GM23338 (cell line): ENCODE data around the gene ARAP1.

Source experiments
- CREB1 ChIP-seq: fragments of 250-450 bp; sonication (Bioruptor Pico); IDR thresholded peaks from 2 replicates; pipeline ENCODE4 v1.5.0; 2020; ENCODE audit warnings: low read depth, mild to moderate bottlenecking, moderate library complexity
- CTCF ChIP-seq, 2 experiments: fragments of 200-600 bp in 1 of 2; sonication (generic) in 1 of 2; conservative IDR thresholded peaks; 2 replicates each; pipeline versions ENCODE4 v1.5.1 to v1.6.1; 2016 to 2017; ENCODE audit warnings: antibody characterized with exemption in 2 of 2, low read depth in 2 of 2, mild to moderate bottlenecking in 2 of 2, moderate library complexity in 1 of 2
- EZH2 ChIP-seq: fragments of 200-600 bp; sonication (generic); IDR thresholded peaks from one replicate; pipeline ENCODE4 v1.8.0; 2017; ENCODE audit warnings: antibody characterized with exemption, mild to moderate bottlenecking, low read depth; ENCODE audit not compliant: unreplicated experiment
- EZH2phosphoT487 ChIP-seq: fragments of 200-600 bp; sonication (generic); IDR thresholded peaks from one replicate; pipeline ENCODE4 v1.8.1; 2018; ENCODE audit warnings: antibody characterized with exemption; ENCODE audit not compliant: unreplicated experiment

DNA sequence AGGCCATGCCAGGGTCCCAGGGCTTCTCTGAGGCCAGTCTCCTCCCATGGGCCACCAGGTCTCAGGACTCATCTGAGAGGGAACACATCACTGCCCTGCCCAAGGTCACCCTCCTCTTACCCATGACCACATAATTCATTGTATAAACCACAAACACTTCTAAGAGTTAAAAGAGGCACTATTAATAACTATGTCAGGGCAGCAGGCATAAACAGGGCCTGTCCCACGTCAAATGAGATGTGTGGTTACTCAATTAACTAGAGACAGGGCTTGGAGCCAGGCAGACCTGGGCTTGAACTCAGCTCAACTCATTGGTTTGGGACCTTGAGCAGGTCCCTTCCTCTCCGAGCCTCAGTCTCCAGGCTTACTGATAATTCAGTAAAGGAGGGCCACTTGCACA is 33.1 kb downstream of the ARAP1 start:
- TF ChIP-seq EZH2 (no peak), CREB1 (CRISPR knock-in tag) (no peak), CTCF (conservative IDR thresholded peaks at IDR 0.05; ENCODE audit: low read depth in 2 of 2) (no peak), EZH2phosphoT487 (no peak)
